Right lobe of liver (tissue), 6 donors: Measurements from ENCODE around the gene UBAP1L. TPM values are rescaled to one million over a fixed set of nuclear protein-coding genes. Genes with fewer than 3 reads are reported as not detected.

ENCODE experiments used
- ATAC-seq, 4 donors: fragments of 200-7000 bp; cut with Tn5 transposase; one replicate each; pipeline ENCODE4 v1.9.1; 2020; ENCODE audit warnings: mild to moderate bottlenecking in 4 of 4, moderate library complexity in 4 of 4
- DNase-seq, 3 donors: peaks; one replicate each; pipeline ENCODE4 v3.0.0-alpha.2; 2020
- H3K27ac ChIP-seq, 3 donors: fragments of 200-600 bp; one replicate each; pipeline ENCODE4 v1.8.0; 2022
- H3K27me3 ChIP-seq, 2 donors: fragments of 200-600 bp; one replicate each; pipeline ENCODE4 v1.8.0; 2022
- H3K36me3 ChIP-seq, 4 donors: fragments of 200-600 bp; sonication (generic) in 1 of 4; one replicate each; pipeline versions ENCODE4 v1.5.1 to v1.8.0; 2017 to 2022; ENCODE audit warnings: control low read depth in 1 of 4
- H3K4me1 ChIP-seq, 4 donors: fragments of 200-600 bp; sonication (generic) in 1 of 4; one replicate each; pipeline versions ENCODE4 v1.5.1 to v1.8.0; 2017 to 2022; ENCODE audit warnings: control low read depth in 1 of 4
- H3K4me3 ChIP-seq, 3 donors: fragments of 200-600 bp; one replicate each; pipeline ENCODE4 v1.8.0; 2022
- H3K9me3 ChIP-seq, 4 donors: fragments of 200-600 bp; sonication (generic) in 1 of 4; one replicate each; pipeline versions ENCODE4 v1.5.1 to v1.8.0; 2017 to 2022; ENCODE audit warnings: control low read depth in 1 of 4
- CTCF ChIP-seq, 4 donors: fragments of 200-600 bp in 3 of 4; fragments of 450-650 bp in 1 of 4; IDR thresholded peaks; one replicate each; pipeline versions ENCODE4 v1.5.1 to v1.8.0; 2016 to 2022; ENCODE audit warnings: antibody characterized with exemption in 4 of 4, mild to moderate bottlenecking in 2 of 4
- POLR2A ChIP-seq: fragments of 450-650 bp; IDR thresholded peaks from one replicate; pipeline ENCODE4 v1.6.1; 2017; ENCODE audit warnings: antibody characterized with exemption, mild to moderate bottlenecking
- WGBS: methylation state at CpG from one replicate; pipeline ENCODE4 v1.1.6; 2018; ENCODE audit warnings: low coverage, low lambda C conversion rate; ENCODE audit not compliant: insufficient coverage; ENCODE audit errors: missing lambda C conversion rate; 5-methylcytosine and 5-hydroxymethylcytosine counted together
- intact Hi-C, 2 donors: fragments of 100-400 bp; cut with DNase I; formaldehyde crosslinking; loops; one replicate each; pipeline versions ENCODE4 v1.11.2 to v1.14.1; 2022
- total RNA-seq, 6 experiments: library from RNA; depleted of rRNA in 2 of 6; stranded (reverse); fragments of >200 nt in 2 of 6; fragmentation: NEBNext Ultra II Directional in 3 of 6; extraction: Animal tissue kit (Norgen Biotek cat#: 25700) in 3 of 6; gene quantifications; one replicate each; pipeline versions ENCODE4 v1.1.0 to v1.2.4, GENCODE V29; 2016 to 2023
- donor health status: DM: no; HTN: yes; CAD: no.
- donor health status: DM: no; HTN: no; CAD: no.
- donor health status: DM: no; HTN: no; CAD: no.
- donor health status: DM: no; HTN: yes; CAD: no.
- donor health status: DM: no; HTN: yes; CAD: no.

UBAP1L gene
- total RNA-seq, 6 experiments from 2014 or later = 1.6 to 5.9 (median 3.0) TPM

GRCh38 chr15:65081270-65081669 lies 33.7 kb downstream of the UBAP1L start:
- WGBS = 69% methylated on average over 3 of the region's 6 CpGs
- Histone ChIP-seq H3K9me3 (no peaks in the 10 kb centered on the region), H3K36me3 (no peaks in the 10 kb centered on the region), H3K4me1 (peaks cover 0 to 29% (median 0%) of the 10 kb centered on the region in 4 donors), H3K27ac (no peak overlapping the region), H3K4me3 (no peak overlapping the region), H3K27me3 (no peaks in the 10 kb centered on the region)
- no peak for ATAC-seq
- intact Hi-C loops = no loop called here
- no peak for TF ChIP-seq POLR2A
- no peak for TF ChIP-seq CTCF (IDR thresholded peaks at IDR 0.05)
- DNase-seq = no peak

GRCh38 chr15:65079580-65079979 lies 35.4 kb downstream of the UBAP1L start:
- peaks cover 0 to 12% (median 0%) of the 10 kb centered on the region in 4 donors for H3K4me1 ChIP-seq
- no peaks in the 10 kb centered on the region for H3K36me3 ChIP-seq
- no peaks in the 10 kb centered on the region for H3K9me3 ChIP-seq
- TF ChIP-seq POLR2A (no peak), CTCF (IDR thresholded peaks at IDR 0.05) (no peak)
- no peak overlapping the region for H3K27ac ChIP-seq
- ATAC-seq (no peak), DNase-seq (no peak)
- no peak overlapping the region for H3K4me3 ChIP-seq
- WGBS = 100% methylated on average over 1 of the region's 5 CpGs
- intact Hi-C loops = no loop called here
- H3K27me3 ChIP-seq = no peaks in the 10 kb centered on the region

- 20% methylated on average over 2 of the region's 24 CpGs for WGBS
- no peak for TF ChIP-seq POLR2A
- TF ChIP-seq CTCF (IDR thresholded peaks at IDR 0.05) = peak; percentile 46 to 59 (median 50)
- Histone ChIP-seq H3K27ac (no peak overlapping the region), H3K9me3 (no peaks in the 10 kb centered on the region), H3K27me3 (no peaks in the 10 kb centered on the region), H3K4me1 (no peaks in the 10 kb centered on the region), H3K36me3 (no peaks in the 10 kb centered on the region), H3K4me3 (no peak overlapping the region)
- intact Hi-C loops = no loop called here
- ATAC-seq = peak; percentile 78 to 89 (median 84)
- peak in 1 of 3 donors; percentile 62 for DNase-seq
These were observed 37.0 kb downstream of the UBAP1L start for GRCh38 chr15:65077981-65078352.

- no peak overlapping the region for H3K4me3 ChIP-seq
- no peak for DNase-seq
- intact Hi-C loops = no loop called here
- no peak overlapping the region for H3K27ac ChIP-seq
- H3K27me3 ChIP-seq = no peaks in the 10 kb centered on the region
- H3K36me3 ChIP-seq = no peaks in the 10 kb centered on the region
- no CpG with 5 or more reads among the region's 85 CpGs for WGBS
- H3K9me3 ChIP-seq = no peaks in the 10 kb centered on the region
- peak in 1 of 4 donors; percentile 31 for ATAC-seq
- no peaks in the 10 kb centered on the region for H3K4me1 ChIP-seq
- no peak for TF ChIP-seq POLR2A
- no peak for TF ChIP-seq CTCF (IDR thresholded peaks at IDR 0.05)
These were observed 37.6 kb downstream of the UBAP1L start for GRCh38 chr15:65077291-65077980.
